ENCODE results near the gene PSORS1C2. TPM values are rescaled to one million over a fixed set of nuclear protein-coding genes. Genes with fewer than 3 reads are reported as not detected.

Gene PSORS1C2
- total and polyA plus RNA-seq, 4 experiments from 2014 or later, result not detected

GRCh38 chr6:31112478-31112877, 26.4 kb downstream of the PSORS1C2 start, which contains the start of gene C6orf15:
TSS of gene C6orf15 (minus strand) at chr6:31112575. CDS start at chr6:31112555, 20 bp downstream.
- peaks cover 0 to 5% (median 0%) of the 10 kb centered on the region in 8 donors for H3K9me3 Mint-ChIP-seq
- H3K9me3 ChIP-seq (ENCODE audit: control insufficient read depth in 1 of 2, low read length in 2 of 2), result no peaks in the 10 kb centered on the region
- no peaks in the 10 kb centered on the region for H3K27me3 ChIP-seq (ENCODE audit: insufficient read depth, low read length)
- H3K4me3 Mint-ChIP-seq, result no peak within 1 kb of the TSS
- H3K36me3 ChIP-seq (ENCODE audit: insufficient read depth, low read length), result no peaks in the 10 kb centered on the region
- POLR2A ChIA-PET (ENCODE audit: partially characterized antibody), result no interaction called here
- CTCF ChIA-PET (ENCODE audit: partially characterized antibody), result interaction anchor here (0.6 to 7.5 kb wide), 6 partner anchors 10 to 684 kb away, joined by 3 to 62 read pairs (median 9); no protein-coding TSS in a partner anchor
- no peak for DNase-seq
- H3K27ac ChIP-seq (ENCODE audit: low read depth, low read length), result no peak within 1 kb of the TSS
- H3K27ac Mint-ChIP-seq, result peak within 1 kb of the TSS in 3 of 7 donors; percentile 50 to 84 (median 57)
- peaks cover 9 to 11% of the 10 kb centered on the region in 2 donors for H3K27me3 Mint-ChIP-seq
- peaks cover 5% of the 10 kb centered on the region for H3K4me1 ChIP-seq (ENCODE audit: insufficient read depth, low read length)
- H3K36me3 Mint-ChIP-seq, result no peaks in the 10 kb centered on the region
- no peak within 1 kb of the TSS for H3K4me3 ChIP-seq (ENCODE audit: low read length in 2 of 2)
- H3K4me1 Mint-ChIP-seq, result peaks cover 2 to 8% (median 5%) of the 10 kb centered on the region in 4 donors
- intact Hi-C loops (cut with micrococcal nuclease), result no loop called here

GRCh38 chr6:31111712-31112111, 27.2 kb downstream of the PSORS1C2 start:
- intact Hi-C loops (cut with micrococcal nuclease), result no loop called here
- Mint-ChIP-seq H3K4me1 (peaks cover 2 to 8% (median 5%) of the 10 kb centered on the region in 4 donors), H3K36me3 (no peaks in the 10 kb centered on the region), H3K27me3 (peaks cover 9 to 11% of the 10 kb centered on the region in 2 donors), H3K9me3 (peaks cover 0 to 5% (median 0%) of the 10 kb centered on the region in 8 donors), H3K27ac (no peak overlapping the region), H3K4me3 (no peak overlapping the region)
- no peak overlapping the region for H3K27ac ChIP-seq (ENCODE audit: low read depth, low read length)
- H3K4me3 ChIP-seq (ENCODE audit: low read length in 2 of 2), result no peak overlapping the region
- peaks cover 5% of the 10 kb centered on the region for H3K4me1 ChIP-seq (ENCODE audit: insufficient read depth, low read length)
- H3K36me3 ChIP-seq (ENCODE audit: insufficient read depth, low read length), result no peaks in the 10 kb centered on the region
- ChIA-PET CTCF (ENCODE audit: partially characterized antibody) (interaction anchor here (7.5 kb wide), 1 partner anchor 26 kb away, joined by 62 read pairs; no protein-coding TSS in a partner anchor), POLR2A (ENCODE audit: partially characterized antibody) (interaction anchor here (1.2 kb wide), 1 partner anchor 9 kb away, joined by 3 read pairs; the partner anchor contains the start of gene CDSN)
- H3K27me3 ChIP-seq (ENCODE audit: insufficient read depth, low read length), result no peaks in the 10 kb centered on the region
- H3K9me3 ChIP-seq (ENCODE audit: control insufficient read depth in 1 of 2, low read length in 2 of 2), result no peaks in the 10 kb centered on the region
- no peak for DNase-seq

GRCh38 chr6:31110825-31111582, 27.9 kb downstream of the PSORS1C2 start:
- Histone ChIP-seq H3K27ac (ENCODE audit: low read depth, low read length) (no peak overlapping the region), H3K36me3 (ENCODE audit: insufficient read depth, low read length) (no peaks in the 10 kb centered on the region), H3K9me3 (ENCODE audit: control insufficient read depth in 1 of 2, low read length in 2 of 2) (no peaks in the 10 kb centered on the region), H3K27me3 (ENCODE audit: insufficient read depth, low read length) (no peaks in the 10 kb centered on the region), H3K4me3 (ENCODE audit: low read length in 2 of 2) (no peak overlapping the region), H3K4me1 (ENCODE audit: insufficient read depth, low read length) (peaks cover 5% of the 10 kb centered on the region)
- peak overlapping the region in 1 of 7 donors; percentile 62 for H3K27ac Mint-ChIP-seq
- ChIA-PET POLR2A (ENCODE audit: partially characterized antibody) (interaction anchor here (0.6 to 1.2 kb wide), 2 partner anchors 10 to 14 kb away, joined by 3 read pairs; partner anchors contain the start of gene CDSN), CTCF (ENCODE audit: partially characterized antibody) (interaction anchor here (1.3 kb wide), 1 partner anchor 24 kb away, joined by 3 read pairs; no protein-coding TSS in a partner anchor)
- H3K36me3 Mint-ChIP-seq, result no peaks in the 10 kb centered on the region
- intact Hi-C loops (cut with micrococcal nuclease), result no loop called here
- peaks cover 9 to 11% of the 10 kb centered on the region in 2 donors for H3K27me3 Mint-ChIP-seq
- H3K4me1 Mint-ChIP-seq, result peaks cover 2 to 8% (median 5%) of the 10 kb centered on the region in 4 donors
- H3K4me3 Mint-ChIP-seq, result no peak overlapping the region
- DNase-seq, result no peak
- peaks cover 0 to 3% (median 0%) of the 10 kb centered on the region in 8 donors for H3K9me3 Mint-ChIP-seq

- ChIA-PET CTCF (ENCODE audit: partially characterized antibody) (no interaction called here), POLR2A (ENCODE audit: partially characterized antibody) (no interaction called here)
- Histone ChIP-seq H3K4me3 (ENCODE audit: low read length in 2 of 2) (no peak overlapping the region), H3K27ac (ENCODE audit: low read depth, low read length) (no peak overlapping the region), H3K27me3 (ENCODE audit: insufficient read depth, low read length) (no peaks in the 10 kb centered on the region), H3K36me3 (ENCODE audit: insufficient read depth, low read length) (no peaks in the 10 kb centered on the region), H3K9me3 (ENCODE audit: control insufficient read depth in 1 of 2, low read length in 2 of 2) (no peaks in the 10 kb centered on the region), H3K4me1 (ENCODE audit: insufficient read depth, low read length) (no peaks in the 10 kb centered on the region)
- Mint-ChIP-seq H3K27me3 (peaks cover 9 to 10% of the 10 kb centered on the region in 2 donors), H3K27ac (no peak overlapping the region), H3K4me3 (no peak overlapping the region), H3K4me1 (peaks cover 0 to 6% (median 5%) of the 10 kb centered on the region in 4 donors), H3K36me3 (no peaks in the 10 kb centered on the region), H3K9me3 (peaks cover 0 to 2% (median 0%) of the 10 kb centered on the region in 8 donors)
- intact Hi-C loops (cut with micrococcal nuclease), result no loop called here
- no peak for DNase-seq
Measured at GRCh38 chr6:31107052-31107451, 31.8 kb downstream of the PSORS1C2 start.

GRCh38 chr6:31103136-31103535, 35.7 kb downstream of the PSORS1C2 start:
- Mint-ChIP-seq H3K27ac (no peak overlapping the region), H3K9me3 (no peaks in the 10 kb centered on the region), H3K36me3 (no peaks in the 10 kb centered on the region), H3K4me3 (peak overlapping the region in 1 of 8 donors; percentile 41), H3K27me3 (no peaks in the 10 kb centered on the region), H3K4me1 (peaks cover 0 to 9% (median 6%) of the 10 kb centered on the region in 4 donors)
- H3K4me1 ChIP-seq (ENCODE audit: insufficient read depth, low read length), result no peaks in the 10 kb centered on the region
- no peaks in the 10 kb centered on the region for H3K36me3 ChIP-seq (ENCODE audit: insufficient read depth, low read length)
- H3K27ac ChIP-seq (ENCODE audit: low read depth, low read length), result no peak overlapping the region
- intact Hi-C loops (cut with micrococcal nuclease), result no loop called here
- no peaks in the 10 kb centered on the region for H3K27me3 ChIP-seq (ENCODE audit: insufficient read depth, low read length)
- no peaks in the 10 kb centered on the region for H3K9me3 ChIP-seq (ENCODE audit: control insufficient read depth in 1 of 2, low read length in 2 of 2)
- ChIA-PET POLR2A (ENCODE audit: partially characterized antibody) (interaction anchor here (2.8 kb wide), 1 partner anchor 9 kb away, joined by 19 read pairs; no protein-coding TSS in a partner anchor), CTCF (ENCODE audit: partially characterized antibody) (interaction anchor here (0.8 to 3.2 kb wide), 9 partner anchors 9 to 264 kb away, joined by 3 to 19 read pairs (median 6); partner anchors contain the start of gene PSORS1C1)
- no peak overlapping the region for H3K4me3 ChIP-seq (ENCODE audit: low read length in 2 of 2)
- DNase-seq, result no peak

- Histone ChIP-seq H3K27ac (ENCODE audit: low read depth, low read length) (no peak overlapping the region), H3K9me3 (ENCODE audit: control insufficient read depth in 1 of 2, low read length in 2 of 2) (no peaks in the 10 kb centered on the region), H3K36me3 (ENCODE audit: insufficient read depth, low read length) (no peaks in the 10 kb centered on the region), H3K4me1 (ENCODE audit: insufficient read depth, low read length) (peaks cover 43% of the 10 kb centered on the region), H3K27me3 (ENCODE audit: insufficient read depth, low read length) (no peaks in the 10 kb centered on the region), H3K4me3 (ENCODE audit: low read length in 2 of 2) (no peak overlapping the region)
- POLR2A ChIA-PET (ENCODE audit: partially characterized antibody), result no interaction called here
- no peak overlapping the region for H3K4me3 Mint-ChIP-seq
- intact Hi-C loops (cut with micrococcal nuclease), result no loop called here
- H3K27me3 Mint-ChIP-seq, result no peaks in the 10 kb centered on the region
- no peaks in the 10 kb centered on the region for H3K9me3 Mint-ChIP-seq
- DNase-seq, result no peak
- peaks cover 36 to 51% (median 40%) of the 10 kb centered on the region in 4 donors for H3K4me1 Mint-ChIP-seq
- H3K36me3 Mint-ChIP-seq, result no peaks in the 10 kb centered on the region
- no peak overlapping the region for H3K27ac Mint-ChIP-seq
- CTCF ChIA-PET (ENCODE audit: partially characterized antibody), result interaction anchor here (0.6 to 6.1 kb wide), 2 partner anchors 32 to 505 kb away, joined by 3 to 29 read pairs; no protein-coding TSS in a partner anchor
Measured at GRCh38 chr6:31098449-31098938, 40.4 kb downstream of the PSORS1C2 start.

- H3K9me3 Mint-ChIP-seq, result no peaks in the 10 kb centered on the region
- H3K4me3 Mint-ChIP-seq, result peak overlapping the region in 3 of 8 donors; percentile 15 to 43 (median 32)
- intact Hi-C loops (cut with micrococcal nuclease), result no loop called here
- H3K27ac Mint-ChIP-seq, result peak overlapping the region in 1 of 7 donors; percentile 17
- no peaks in the 10 kb centered on the region for H3K36me3 ChIP-seq (ENCODE audit: insufficient read depth, low read length)
- H3K4me3 ChIP-seq (ENCODE audit: low read length in 2 of 2), result no peak overlapping the region
- ChIA-PET POLR2A (ENCODE audit: partially characterized antibody) (interaction anchor here (1.5 to 1.6 kb wide), 2 partner anchors 15 to 61 kb away, joined by 3 read pairs; partner anchors contain the start of genes CCHCR1 and TCF19), CTCF (ENCODE audit: partially characterized antibody) (interaction anchor here (1.3 to 6.1 kb wide), 5 partner anchors 9 to 34 kb away, joined by 4 to 40 read pairs (median 17); partner anchors contain the start of genes C6orf15 and PSORS1C1)
- no peaks in the 10 kb centered on the region for H3K36me3 Mint-ChIP-seq
- no peak for DNase-seq
- peaks cover 53% of the 10 kb centered on the region for H3K4me1 ChIP-seq (ENCODE audit: insufficient read depth, low read length)
- H3K27me3 ChIP-seq (ENCODE audit: insufficient read depth, low read length), result no peaks in the 10 kb centered on the region
- no peaks in the 10 kb centered on the region for H3K27me3 Mint-ChIP-seq
- peaks cover 36 to 52% (median 46%) of the 10 kb centered on the region in 4 donors for H3K4me1 Mint-ChIP-seq
- H3K9me3 ChIP-seq (ENCODE audit: control insufficient read depth in 1 of 2, low read length in 2 of 2), result no peaks in the 10 kb centered on the region
- H3K27ac ChIP-seq (ENCODE audit: low read depth, low read length), result no peak overlapping the region
Measured at GRCh38 chr6:31096656-31097055, 42.2 kb downstream of the PSORS1C2 start.

Measured in CD4-positive, alpha-beta memory T cell (primary cell).